ENCODE measurements around the gene CTU2. TPM values are rescaled to one million over a fixed set of nuclear protein-coding genes. Genes with fewer than 3 reads are reported as not detected.

Gene CTU2
- total RNA-seq, 1 donor from 2014 or later, result 33.6 TPM

DNA sequence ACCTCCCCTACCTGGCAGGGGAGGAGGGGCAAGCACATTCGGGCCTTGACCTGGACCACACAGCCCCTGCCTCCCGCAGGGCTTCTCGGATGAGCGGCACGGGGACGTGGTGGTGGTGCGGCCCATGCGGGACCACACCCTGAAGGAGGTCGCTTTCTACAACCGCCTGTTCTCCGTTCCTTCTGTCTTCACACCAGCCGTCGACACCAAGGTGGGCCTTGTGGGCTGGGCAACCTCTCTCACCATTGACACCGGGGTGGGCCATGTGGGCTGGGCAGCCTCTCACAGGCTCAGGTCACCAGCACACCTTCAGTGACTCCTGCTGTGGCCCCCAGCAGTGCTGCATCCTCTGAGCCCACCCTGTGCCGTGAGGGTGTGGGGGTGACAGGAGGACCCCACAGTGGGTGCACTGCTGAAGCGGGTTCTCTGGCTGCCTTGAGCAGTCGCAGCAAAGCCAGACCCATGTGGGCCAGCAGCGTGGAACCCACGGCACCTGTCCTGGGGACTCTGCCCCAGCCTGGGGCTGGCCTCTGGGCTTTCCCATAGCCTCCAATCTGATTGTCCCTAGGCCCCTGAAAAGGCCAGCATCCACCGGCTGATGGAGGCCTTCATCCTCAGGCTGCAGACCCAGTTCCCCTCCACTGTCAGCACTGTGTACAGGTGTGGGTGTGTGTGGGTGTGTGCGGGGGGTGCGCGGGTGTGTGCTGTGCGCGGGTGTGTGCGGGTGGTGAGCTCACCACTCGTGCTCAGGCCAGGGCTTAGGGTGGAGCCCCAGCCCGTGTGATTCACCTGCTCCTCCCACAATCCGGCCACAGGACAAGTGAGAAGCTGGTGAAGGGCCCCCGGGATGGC, 7.5 kb downstream of the CTU2 start:
- no peak for DNase-seq (ENCODE audit: low read depth, low spot score)

DNA sequence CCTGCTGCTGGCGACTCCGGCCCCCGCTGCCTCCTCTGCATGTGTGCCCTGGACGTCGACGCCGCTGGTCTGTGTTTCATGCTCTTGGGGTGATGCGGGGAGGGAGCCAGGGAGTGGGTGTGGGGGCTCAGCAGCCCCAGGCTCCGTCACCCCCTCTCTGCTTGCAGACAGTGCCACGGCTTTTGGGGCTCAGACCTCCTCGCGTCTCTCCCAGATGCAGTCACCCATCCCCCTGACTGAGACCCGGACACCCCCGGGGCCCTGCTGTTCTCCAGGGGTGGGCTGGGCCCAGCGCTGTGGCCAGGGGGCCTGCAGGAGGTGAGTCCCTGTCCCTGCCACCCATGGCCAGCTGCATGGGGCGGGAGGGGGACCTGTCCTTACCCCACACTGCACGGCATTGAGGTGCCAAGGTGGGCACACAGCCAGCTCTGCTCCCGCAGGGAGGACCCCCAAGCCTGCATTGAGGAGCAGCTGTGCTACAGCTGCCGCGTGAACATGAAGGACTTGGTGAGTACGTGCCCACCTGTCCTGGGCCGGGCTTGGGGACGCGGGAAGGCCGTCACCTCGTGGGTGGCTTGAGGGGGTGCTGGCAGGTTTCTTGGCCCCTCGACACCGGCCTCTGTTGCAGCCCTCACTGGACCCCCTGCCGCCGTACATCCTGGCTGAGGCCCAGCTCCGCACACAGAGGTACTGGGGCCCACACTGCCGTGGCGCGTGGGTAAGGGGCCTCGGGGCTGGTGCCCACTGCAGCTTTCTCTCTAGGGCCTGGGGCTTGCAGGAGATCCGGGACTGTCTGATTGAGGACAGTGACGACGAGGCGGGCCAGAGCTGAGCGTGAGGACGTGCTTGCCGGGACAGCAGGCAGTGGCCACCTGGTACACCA, 8.4 kb downstream of the CTU2 start:
- DNase-seq (ENCODE audit: low read depth, low spot score), result no peak

DNA sequence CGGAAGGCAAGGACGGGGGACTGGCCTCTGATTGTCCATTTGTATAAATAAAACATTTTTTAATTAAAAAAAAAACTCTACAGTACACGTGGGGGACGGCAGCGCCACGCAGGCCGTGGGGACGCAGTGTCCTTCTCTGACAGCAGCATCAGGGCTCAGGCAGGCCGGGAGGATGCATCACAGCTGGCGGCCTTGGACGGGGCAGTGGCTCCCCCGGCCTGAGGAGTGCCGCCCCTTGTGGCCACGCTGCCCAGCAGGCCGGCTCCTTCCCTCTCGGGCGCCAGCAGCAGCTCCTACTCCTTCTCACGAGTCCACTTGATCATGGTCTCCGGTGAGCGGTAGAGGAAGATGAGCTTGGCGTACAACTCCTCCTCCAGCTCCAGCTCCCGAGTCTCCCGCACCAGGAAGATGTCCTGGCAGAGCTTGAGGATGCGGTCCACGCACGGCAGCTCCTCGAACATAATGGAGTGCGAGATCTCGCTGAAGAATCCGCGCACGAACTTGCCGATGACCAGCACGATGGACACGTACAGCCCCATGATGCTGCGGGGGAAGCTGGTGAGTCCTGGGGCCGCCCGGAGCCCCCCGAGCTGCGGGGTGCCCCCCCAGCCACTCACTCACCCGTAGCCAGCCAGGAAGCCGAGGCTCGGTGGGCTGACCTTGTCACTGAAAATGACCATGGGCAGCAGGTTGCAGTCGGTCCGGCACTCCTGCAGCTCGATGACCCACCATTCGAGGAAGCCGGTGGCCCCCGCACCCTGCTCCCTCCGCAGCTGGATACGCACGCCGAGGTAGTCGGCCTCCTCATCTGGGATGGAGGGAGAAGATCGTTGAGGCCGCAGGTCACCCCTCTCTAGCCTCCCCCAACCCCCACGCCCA, 9.2 kb downstream of the CTU2 start:
- no peak for DNase-seq (ENCODE audit: low read depth, low spot score)

DNA sequence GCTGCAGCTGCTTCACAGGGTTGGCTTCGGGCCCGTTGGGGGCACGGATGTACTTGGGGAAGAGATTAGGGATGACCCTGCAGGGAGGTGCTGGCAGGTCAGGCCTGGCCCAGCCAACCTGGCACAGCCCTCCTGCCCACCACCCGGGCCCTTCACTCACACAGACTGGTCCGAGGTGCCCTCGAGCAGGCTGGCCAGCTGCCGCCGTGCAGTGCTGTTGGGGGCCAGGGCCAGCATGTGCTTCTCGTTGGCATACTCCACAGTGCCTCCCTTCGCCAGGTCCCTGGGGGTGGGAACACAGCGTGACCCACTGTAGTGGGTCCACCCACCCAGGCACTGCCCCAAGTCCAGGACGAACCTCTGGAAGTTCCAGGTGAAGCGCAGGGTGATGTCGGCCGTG, 9.9 kb downstream of the CTU2 start:
- DNase-seq (ENCODE audit: low read depth, low spot score), result no peak

DNA sequence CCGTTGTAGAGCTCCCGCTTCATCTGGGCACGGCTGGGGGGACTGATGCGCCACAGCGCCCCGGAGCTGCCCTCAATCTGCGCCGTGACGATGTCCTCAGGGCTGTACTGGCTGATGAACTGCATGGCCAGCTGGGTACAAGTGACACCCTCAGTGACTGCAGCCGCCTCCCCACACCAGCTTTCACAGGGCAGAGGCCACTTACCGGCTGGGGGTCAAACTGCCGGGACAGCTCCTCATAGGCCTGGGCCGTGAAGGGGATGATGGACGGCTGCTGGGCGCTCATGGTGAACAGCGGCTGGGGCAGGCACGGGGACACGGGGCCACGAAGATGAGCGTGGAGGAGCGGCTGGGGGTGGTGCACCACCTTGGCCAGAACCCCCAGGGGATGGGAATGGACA, 10.3 kb downstream of the CTU2 start:
- no peak for DNase-seq (ENCODE audit: low read depth, low spot score)

DNA sequence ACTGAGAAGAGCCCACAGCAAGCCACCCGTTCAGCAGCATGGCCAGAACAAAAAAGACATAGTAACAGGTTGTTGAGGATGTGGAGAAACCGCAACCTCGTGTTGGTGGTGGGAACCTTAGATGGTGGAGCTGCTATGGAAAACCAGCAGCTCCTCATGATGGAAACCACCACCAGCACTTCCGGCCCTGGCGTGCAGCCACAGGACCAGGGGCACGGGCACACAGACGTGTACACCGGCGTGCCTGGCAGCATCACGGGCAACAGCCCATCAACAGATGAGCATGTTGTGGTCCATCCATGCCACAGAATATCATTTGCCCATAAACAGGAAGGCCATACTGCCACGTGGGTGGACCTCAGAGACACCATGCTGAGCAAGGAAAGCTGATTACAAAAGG, 11.9 kb downstream of the CTU2 start:
- DNase-seq (ENCODE audit: low read depth, low spot score), result no peak

DNA sequence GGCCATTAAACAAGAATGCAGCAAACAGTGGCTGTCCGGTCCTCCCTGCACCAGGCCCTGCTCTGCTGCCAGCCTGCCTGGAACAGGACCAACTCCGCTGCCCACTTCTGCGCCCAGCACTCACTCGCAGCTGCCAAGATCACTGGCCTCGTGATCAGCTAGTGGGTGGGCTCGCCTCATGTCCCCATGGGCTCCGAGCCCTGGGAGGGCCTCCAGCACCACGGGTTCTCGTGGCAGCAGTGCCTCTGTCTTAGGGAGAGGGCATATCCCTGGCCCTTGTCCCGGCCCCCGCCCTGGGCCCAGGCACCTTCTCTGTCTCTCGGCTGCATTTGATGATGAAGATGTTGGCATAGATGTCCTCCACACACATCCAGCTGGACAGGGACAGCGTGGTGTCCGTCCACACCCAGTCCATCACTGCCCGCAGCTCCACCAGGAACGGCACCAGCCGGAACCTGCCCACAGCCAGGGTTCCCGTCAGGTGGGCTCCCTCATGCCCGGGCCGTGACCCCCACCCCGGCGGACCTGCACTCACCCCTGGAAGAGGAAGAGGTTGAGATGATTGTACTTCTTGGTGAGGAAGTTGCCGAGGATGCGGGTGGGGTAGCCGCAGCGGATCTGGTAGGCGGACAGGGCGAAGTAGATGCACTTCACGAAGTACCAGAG, 13.1 kb downstream of the CTU2 start:
- no peak for DNase-seq (ENCODE audit: low read depth, low spot score)

DNA sequence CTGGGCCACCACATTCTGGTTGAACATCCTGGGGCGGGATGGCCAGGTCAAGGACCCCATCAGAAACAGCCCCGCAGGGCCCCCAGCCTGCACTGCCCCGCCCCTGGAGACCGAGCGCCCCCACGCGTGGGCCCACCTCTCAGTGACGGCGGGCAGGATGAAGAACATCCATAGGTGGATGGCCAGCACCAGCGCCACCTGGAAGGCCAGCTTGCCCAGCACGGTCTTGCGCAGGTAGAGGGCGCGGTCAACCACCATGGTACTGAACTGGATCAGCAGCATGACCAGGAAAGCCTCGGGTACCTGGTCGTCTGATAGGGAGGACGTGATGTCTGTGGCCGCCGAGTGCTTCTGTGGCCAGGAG, 13.6 kb downstream of the CTU2 start:
- DNase-seq (ENCODE audit: low read depth, low spot score), result no peak

DNA sequence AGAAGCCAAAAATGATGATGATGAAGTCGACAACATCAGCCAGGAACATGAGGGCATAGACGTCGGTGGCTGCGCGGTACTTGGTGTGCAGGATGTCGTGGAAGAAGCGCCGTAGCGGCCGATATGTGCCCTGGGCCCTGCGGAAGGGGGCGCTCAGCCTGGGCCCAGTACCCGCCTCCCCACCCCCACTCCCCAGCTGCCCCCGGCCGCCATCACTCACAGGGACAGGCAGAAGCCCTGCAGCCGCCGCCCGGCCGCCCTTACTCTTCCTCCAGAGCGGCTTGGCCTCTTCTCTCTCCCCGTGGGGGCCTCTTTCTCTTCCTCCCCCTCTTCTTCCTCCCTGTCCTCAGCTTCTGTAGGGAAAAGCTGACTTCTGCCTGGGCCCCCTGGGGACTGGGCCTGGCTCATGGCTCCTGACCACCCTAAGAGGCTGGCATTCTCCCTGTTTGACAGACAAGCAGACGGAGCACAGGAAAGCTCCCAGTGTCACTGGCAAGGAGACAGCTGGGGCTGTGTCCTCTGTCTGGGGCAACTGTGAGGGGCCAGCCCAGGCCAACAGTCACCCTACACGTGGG, 14.2 kb downstream of the CTU2 start:
- DNase-seq (ENCODE audit: low read depth, low spot score), result no peak

DNA sequence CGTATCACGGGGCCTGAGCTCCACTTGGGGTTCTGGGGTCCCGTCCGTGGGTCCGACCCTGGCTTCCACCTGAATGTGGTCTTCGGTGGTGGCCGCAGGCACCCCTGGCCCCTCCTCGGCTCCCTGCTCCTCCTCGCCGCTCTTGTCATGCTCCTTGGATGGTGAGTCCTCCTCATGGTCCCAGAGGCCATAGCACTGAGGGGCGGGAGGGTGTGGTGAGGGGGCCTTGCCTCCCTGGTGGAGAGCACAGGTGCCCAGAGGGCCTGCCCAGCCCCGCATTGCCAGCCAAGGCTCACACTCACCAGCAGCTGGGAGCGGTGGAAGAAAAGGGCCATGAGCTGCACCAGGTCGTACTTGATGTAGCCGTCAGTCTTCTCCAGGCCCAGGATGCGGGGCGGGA, 14.9 kb downstream of the CTU2 start:
- DNase-seq (ENCODE audit: low read depth, low spot score), result no peak

DNA sequence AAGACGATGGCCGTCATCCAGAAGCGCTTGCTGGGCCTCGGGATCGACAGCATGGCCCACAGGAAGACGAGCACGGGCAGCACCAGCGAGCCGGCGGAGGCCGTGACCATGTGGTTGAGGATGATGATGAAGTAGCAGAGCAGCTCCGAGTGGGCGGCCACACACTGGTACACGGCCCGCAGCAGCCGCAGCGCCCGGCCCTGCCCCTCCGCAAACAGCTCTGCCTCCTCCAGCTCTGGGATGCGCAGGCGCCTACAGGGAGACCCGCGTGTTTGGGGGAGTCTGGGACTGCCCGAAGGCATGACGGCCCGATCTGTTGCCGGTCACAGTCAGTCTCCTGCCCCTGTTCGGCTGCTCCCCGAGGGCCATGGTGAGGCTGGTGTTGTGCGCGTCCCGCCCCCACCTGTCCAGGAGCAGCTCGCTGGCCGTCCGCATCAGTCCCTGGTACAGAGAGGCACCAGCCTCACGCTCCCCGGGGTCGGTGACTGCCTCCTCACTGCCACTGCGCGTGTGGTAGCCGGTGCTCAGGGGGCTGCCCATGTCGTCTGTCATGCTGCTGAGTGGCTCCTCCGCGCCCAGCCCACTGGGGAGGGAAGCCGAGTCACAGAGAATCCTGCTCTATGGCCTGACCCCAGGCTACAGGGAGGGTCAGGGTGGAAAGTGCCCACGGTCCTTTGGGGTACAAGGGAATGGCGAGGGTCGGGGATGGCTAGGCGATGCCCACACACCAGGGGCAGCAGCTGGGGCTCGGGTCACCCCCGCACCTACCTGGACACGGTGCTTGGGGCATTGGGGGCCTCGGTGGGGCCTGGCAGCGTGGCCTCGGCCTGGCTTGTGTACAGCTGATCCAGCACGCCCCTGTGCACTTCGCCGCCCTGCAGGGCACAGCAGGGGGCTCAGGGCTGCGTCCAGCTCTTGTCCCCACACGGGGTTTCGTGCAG, 15.8 kb downstream of the CTU2 start:
- no peak for DNase-seq (ENCODE audit: low read depth, low spot score)

DNA sequence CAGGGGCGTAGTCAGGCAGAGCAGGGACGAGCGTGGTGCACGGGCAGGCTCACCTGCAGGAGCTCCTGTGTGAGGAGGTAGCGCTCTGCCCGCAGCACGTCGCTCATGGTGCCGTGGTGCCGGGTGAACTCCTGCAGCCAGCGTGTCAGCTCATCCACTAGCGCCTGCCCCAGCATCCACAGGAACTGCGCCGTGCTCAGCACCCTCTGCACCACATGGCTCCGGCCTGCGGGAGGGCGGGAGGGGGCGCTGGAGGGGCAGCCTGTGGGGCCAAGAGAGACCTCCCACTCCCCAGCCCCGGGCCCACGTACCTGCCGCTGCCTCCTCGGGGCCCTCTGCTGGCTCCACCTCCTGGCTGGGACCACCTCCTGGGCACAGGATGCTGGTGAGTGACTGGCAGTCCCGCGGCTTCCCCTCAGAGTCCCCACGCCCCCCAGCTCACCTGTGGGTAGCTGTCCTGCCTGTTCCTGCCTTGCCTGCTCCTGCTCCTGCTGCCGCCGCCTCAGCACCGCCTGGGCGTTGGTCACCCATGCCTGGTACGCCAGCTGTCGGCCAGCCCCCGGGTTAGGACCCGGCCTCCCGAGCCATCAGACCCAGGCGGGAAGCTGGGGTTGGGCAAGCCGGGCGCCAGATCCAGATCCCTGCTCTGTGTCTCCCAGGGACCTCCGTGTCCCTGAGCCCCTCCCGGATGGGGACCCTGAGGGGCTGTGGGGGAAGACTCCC, 16.6 kb downstream of the CTU2 start:
- no peak for DNase-seq (ENCODE audit: low read depth, low spot score)

DNA sequence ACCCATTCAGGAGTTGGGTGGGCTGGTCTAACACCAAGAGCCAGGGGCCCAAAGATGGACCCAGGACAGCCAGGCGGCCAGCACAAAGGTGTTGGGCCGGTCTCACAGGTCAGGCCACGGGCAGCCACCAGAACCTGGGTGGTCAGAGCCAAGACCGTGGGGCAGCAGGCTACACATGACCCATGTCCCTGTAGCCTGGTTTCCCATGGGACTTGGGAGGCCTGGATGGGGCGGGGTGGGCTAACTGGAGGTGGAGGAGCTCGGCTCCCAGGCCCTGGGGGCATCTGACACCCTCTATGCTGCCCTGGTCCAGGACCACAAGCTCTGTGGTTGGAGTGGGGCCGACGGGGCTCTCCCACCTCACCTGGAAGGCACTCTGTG, 17.2 kb downstream of the CTU2 start:
- no peak for DNase-seq (ENCODE audit: low read depth, low spot score)

DNA sequence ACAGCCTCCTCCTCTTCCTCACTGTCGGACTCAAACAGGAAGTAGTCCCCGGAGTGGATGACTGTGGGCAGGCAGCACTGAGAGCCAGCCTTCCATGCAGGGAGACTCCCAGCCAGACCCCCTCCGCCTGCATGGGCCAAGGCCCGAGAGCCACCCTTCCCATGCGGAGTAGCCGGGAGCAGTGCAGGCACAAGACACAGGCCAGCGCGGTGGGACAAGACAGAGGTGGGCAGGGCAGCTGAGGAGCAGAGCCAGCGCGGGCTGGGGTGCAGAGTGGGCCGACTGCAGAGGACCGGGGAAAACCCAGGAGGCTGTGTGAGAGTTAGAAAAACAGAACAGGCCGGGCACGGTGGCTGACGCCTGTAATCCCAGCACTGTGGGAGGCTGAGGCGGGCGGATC, 17.6 kb downstream of the CTU2 start:
- DNase-seq (ENCODE audit: low read depth, low spot score), result no peak

DNA sequence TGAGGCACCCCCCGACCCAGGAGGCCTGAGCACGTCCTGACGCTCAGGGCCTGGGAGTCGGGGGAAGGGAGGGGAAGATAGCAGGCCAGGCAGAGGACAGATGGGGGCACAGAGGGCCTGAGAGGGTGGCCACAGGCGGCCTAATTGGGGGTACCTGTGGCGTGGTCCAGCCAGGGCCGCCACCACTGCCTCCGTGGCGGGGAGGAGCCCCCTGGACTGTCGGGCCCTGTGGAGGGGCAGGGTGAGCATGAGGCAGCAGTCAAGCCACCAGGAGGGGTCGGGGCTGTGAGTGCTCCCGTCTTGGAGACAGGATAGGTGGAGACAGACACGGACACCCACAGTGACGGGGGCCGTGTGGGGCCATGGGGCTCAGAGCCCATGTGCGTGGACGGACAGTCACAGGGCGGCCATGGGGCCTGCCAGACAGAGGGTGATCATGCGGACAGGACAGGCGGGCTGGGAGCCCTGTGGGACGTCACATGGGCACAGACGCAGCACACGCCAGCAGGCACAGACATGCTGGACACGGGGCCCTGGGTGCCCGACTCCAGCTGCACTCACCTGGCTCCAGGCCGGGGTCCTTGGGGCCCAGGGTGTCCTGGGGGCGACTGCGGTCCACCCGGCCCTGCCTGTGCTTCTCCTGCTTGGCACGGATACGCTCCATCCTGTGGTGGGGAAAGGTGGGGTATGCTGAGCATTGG, 18.7 kb downstream of the CTU2 start:
- no peak for DNase-seq (ENCODE audit: low read depth, low spot score)

DNA sequence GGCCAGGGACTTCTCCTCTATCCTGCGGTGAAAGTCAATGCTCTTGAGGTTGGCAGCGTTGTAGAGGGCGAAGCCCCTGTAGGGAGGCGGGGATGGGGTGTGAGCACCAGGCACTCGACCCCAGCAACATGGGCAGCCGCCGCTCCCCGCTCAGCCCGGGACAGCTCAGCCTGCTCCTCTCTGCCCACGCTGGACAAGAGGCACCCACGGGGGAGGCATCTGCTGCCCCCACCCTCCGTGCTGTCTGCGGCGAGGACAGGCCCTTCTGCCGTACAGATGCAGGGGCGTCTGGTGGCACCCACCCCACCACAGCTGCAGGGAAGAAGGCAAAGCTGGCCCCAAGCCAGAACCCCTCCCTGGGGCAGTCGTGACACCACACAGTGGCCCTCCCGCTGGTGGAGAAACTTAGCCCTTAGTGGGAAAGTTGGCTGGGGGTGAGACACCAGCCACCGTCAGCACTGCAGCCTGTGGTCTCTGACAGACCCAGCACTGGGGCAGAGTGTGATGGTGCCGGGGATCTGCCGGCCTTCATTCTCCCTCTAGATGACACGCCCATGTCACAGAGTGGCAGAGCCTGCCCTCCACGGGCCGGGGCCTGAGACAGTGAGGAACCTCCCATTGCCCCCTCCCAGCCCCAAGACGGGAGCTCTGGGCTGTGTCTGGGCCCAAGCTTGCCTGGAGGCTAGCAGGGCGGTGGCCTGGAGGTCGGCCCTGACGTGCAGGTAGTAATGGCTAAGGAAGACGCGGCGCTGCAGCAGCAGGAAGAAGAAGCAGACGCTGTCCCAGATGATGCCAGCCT, 19.5 kb downstream of the CTU2 start:
- DNase-seq (ENCODE audit: low read depth, low spot score), result no peak

DNA sequence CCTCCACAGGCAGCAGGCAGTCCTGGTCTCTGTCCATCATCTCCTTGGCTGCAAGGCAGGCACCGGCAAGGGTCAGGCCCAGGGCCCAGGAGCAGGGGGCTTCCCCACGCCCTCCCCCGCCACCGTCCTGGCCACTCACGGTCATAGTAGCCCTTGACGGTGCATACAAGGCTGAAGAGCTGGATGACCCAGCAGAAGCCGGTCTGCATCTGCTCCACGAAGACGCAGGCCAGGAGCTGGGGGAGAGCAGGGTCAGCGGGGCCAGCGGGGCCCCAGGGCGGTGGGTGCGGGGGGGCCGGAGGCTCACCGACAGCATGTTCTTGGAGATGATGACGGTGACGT, 20.1 kb downstream of the CTU2 start:
- no peak for DNase-seq (ENCODE audit: low read depth, low spot score)

DNA sequence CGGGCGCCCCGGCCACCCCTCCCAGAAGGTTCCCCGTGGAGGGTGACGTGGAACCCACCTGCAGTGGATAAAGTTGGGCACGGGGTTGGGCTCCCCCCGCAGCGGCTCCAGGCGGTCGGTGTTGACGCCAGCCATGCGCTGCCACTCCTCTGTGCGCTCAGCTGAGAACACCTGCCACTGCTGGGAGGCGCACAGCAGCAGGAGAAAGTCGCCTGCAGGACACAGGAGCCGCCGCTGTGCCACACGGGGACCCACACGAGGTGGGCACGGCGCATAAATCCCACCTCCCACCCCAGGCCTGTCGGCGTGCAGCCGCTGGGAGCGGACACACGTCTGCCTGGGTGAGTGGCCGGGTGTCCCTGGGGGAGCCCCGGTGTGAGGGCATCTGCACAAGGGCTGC, 20.7 kb downstream of the CTU2 start:
- DNase-seq (ENCODE audit: low read depth, low spot score), result no peak
